Measurements from ENCODE around the gene TMEM91.
"Not testable (repeated sequence)": the region's sequence is repeated elsewhere in the genome, so short reads cannot be mapped to it uniquely, and the experiment has no call there.

DNA sequence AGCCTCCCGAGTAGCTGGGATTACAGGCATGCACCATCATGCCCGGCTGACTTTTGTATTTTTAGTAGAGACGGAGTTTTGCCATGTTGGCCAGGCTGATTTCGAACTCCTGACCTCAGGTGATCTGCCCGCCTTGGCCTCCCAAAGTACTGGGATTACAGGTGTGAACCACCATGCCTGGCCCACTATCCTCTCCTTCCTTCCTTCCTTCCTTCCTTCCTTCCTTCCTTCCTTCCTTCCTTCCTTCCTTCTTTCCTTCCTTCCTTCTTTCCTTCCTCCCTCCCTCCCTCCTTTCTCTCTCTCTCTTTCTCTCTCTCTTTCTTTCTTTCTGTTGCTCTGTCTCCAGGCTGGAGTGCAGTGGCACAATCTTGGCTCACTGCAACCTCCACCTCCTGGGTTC is 5.2 kb upstream of the TMEM91 start:
- not testable (repeated sequence) for TF ChIP-seq EZH2phosphoT487, CTCF (IDR thresholded peaks at IDR 0.05; ENCODE audit: low read length)
